ENCODE data around the gene PDLIM4.

The PDLIM4 gene

GRCh38 chr5:132271251-132272246, 14.1 kb downstream of the PDLIM4 start:
- H3K36me3 Mint-ChIP-seq: no peaks in the 10 kb centered on the region
- H3K4me3 Mint-ChIP-seq: peak overlapping the region; percentile 59
- peak; percentile 55 for ATAC-seq (ENCODE audit: low read depth)
- no peaks in the 10 kb centered on the region for H3K9me3 Mint-ChIP-seq
- H3K27me3 Mint-ChIP-seq: peaks cover 19% of the 10 kb centered on the region
- no peak for DNase-seq (ENCODE audit: low spot score in 2 of 2)
- no peak overlapping the region for H3K27ac Mint-ChIP-seq
- H3K4me1 Mint-ChIP-seq: peaks cover 10% of the 10 kb centered on the region

DNA sequence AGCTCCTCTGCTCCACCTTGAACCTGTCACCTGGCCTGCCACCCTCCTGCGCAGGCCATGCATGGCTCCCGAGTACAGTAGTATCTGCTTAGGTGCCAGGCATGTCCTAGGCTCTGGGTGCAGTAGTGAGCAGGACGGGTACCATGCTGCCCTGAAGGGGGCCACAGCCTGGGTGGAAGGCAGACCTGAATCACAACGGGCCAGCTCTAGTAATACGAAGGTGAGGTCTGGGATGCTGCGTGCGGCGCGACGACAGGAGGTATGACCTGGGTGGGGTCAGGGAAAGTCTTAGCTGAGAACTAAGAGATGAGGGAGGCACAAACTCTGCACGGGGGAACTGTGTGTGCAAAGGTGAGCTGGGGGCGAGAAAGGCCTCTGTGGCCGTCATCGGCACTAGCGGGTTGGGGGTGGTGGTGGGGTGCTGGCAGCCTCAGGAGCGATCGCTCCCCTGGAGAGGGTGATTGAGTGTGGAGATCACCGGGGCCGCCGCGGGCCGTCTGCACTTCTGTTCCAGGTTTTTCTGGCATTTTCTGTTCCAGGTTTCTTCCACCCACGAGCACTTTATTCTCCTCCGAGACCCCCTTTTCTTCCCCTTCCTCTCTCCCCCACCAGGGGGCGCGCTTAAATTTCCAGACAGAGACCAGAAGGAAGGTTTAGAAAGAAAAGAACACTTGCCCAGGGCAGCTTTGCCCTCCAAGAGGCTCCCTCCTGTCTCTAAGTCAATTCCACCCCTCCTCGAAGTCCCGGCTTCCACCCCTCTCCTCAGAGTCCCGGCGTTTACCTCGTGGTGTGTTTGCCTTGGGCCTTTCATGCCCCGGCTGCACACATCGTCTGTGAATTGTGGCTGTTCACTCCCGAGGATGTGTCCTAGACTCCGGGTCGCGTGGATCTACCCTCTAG, 15.1 kb downstream of the PDLIM4 start:
- no peaks in the 10 kb centered on the region for H3K9me3 Mint-ChIP-seq
- peaks cover 10% of the 10 kb centered on the region for H3K4me1 Mint-ChIP-seq
- peak; percentile 55 for ATAC-seq (ENCODE audit: low read depth)
- peaks cover 19% of the 10 kb centered on the region for H3K27me3 Mint-ChIP-seq
- H3K4me3 Mint-ChIP-seq: peak overlapping the region; percentile 41
- H3K27ac Mint-ChIP-seq: no peak overlapping the region
- no peaks in the 10 kb centered on the region for H3K36me3 Mint-ChIP-seq
- DNase-seq (ENCODE audit: low spot score in 2 of 2): peak; percentile 60 to 70

DNA sequence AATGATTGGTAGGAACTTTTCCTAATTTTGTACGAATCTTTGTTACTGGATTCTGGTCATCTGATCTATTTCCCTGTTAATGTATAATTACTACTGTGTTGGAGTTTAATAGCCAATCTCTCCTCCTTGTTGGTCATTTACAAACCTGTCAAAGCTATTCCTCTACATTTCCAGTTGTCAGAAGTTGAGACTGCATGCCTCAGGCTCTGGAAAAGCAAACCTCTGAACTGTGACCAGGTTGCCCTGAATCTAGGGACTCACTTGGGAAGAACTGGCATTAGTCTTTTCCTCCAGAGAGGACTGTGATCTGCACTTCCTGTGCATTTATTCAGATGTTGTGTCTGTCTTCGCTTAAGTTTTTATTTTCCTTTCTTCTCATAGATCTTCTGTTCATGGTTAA, 16.1 kb downstream of the PDLIM4 start:
- no peak overlapping the region for H3K4me3 Mint-ChIP-seq
- peaks cover 19% of the 10 kb centered on the region for H3K27me3 Mint-ChIP-seq
- no peak overlapping the region for H3K27ac Mint-ChIP-seq
- no peaks in the 10 kb centered on the region for H3K36me3 Mint-ChIP-seq
- DNase-seq (ENCODE audit: low spot score in 2 of 2) (no peak), ATAC-seq (ENCODE audit: low read depth) (no peak)
- H3K4me1 Mint-ChIP-seq: peaks cover 10% of the 10 kb centered on the region
- no peaks in the 10 kb centered on the region for H3K9me3 Mint-ChIP-seq

- Mint-ChIP-seq H3K27ac (no peak overlapping the region), H3K36me3 (no peaks in the 10 kb centered on the region), H3K9me3 (no peaks in the 10 kb centered on the region), H3K4me3 (no peak overlapping the region), H3K4me1 (peaks cover 10% of the 10 kb centered on the region), H3K27me3 (peaks cover 19% of the 10 kb centered on the region)
- no peak for DNase-seq (ENCODE audit: low spot score in 2 of 2)
- no peak for ATAC-seq (ENCODE audit: low read depth)
Measured at GRCh38 chr5:132274050-132274792, 16.7 kb downstream of the PDLIM4 start.

- H3K4me3 Mint-ChIP-seq: no peak overlapping the region
- H3K27me3 Mint-ChIP-seq: peaks cover 21% of the 10 kb centered on the region
- no peak for ATAC-seq (ENCODE audit: low read depth)
Measured at GRCh38 chr5:132275367-132276220, 18.1 kb downstream of the PDLIM4 start.

GRCh38 chr5:132277256-132277655, 19.8 kb downstream of the PDLIM4 start:
- Mint-ChIP-seq H3K9me3 (no peaks in the 10 kb centered on the region), H3K4me1 (peaks cover 10% of the 10 kb centered on the region), H3K4me3 (no peak overlapping the region), H3K27me3 (peaks cover 19% of the 10 kb centered on the region), H3K27ac (no peak overlapping the region), H3K36me3 (no peaks in the 10 kb centered on the region)
- ATAC-seq (ENCODE audit: low read depth) (no peak), DNase-seq (ENCODE audit: low spot score in 2 of 2) (no peak)

More at GRCh38 chr5:132275367-132276220, 18.1 kb downstream of the PDLIM4 start:
- no peaks in the 10 kb centered on the region for H3K36me3 Mint-ChIP-seq
- H3K9me3 Mint-ChIP-seq: no peaks in the 10 kb centered on the region
- H3K27ac Mint-ChIP-seq: no peak overlapping the region
- peaks cover 11% of the 10 kb centered on the region for H3K4me1 Mint-ChIP-seq
- no peak for DNase-seq (ENCODE audit: low spot score in 2 of 2)

GRCh38 chr5:132277971-132278853, 20.7 kb downstream of the PDLIM4 start:
- Mint-ChIP-seq H3K9me3 (no peaks in the 10 kb centered on the region), H3K36me3 (no peaks in the 10 kb centered on the region), H3K4me1 (peaks cover 5% of the 10 kb centered on the region), H3K27me3 (peaks cover 15% of the 10 kb centered on the region), H3K27ac (no peak overlapping the region), H3K4me3 (no peak overlapping the region)
- no peak for DNase-seq (ENCODE audit: low spot score in 2 of 2)
- no peak for ATAC-seq (ENCODE audit: low read depth)

GRCh38 chr5:132279801-132280200, 22.3 kb downstream of the PDLIM4 start:
- Mint-ChIP-seq H3K27me3 (peaks cover 8% of the 10 kb centered on the region), H3K4me3 (no peak overlapping the region), H3K4me1 (peaks cover 5% of the 10 kb centered on the region), H3K27ac (no peak overlapping the region), H3K36me3 (peaks cover 2% of the 10 kb centered on the region), H3K9me3 (no peaks in the 10 kb centered on the region)
- DNase-seq (ENCODE audit: low spot score in 2 of 2) (no peak), ATAC-seq (ENCODE audit: low read depth) (no peak)

- H3K9me3 Mint-ChIP-seq: no peaks in the 10 kb centered on the region
- no peak for DNase-seq (ENCODE audit: low spot score in 2 of 2)
- H3K27me3 Mint-ChIP-seq: peaks cover 4% of the 10 kb centered on the region
- H3K27ac Mint-ChIP-seq: no peak overlapping the region
- H3K36me3 Mint-ChIP-seq: peaks cover 2% of the 10 kb centered on the region
- no peak overlapping the region for H3K4me3 Mint-ChIP-seq
- peaks cover 5% of the 10 kb centered on the region for H3K4me1 Mint-ChIP-seq
- no peak for ATAC-seq (ENCODE audit: low read depth)
Measured at GRCh38 chr5:132280371-132281240, 23.1 kb downstream of the PDLIM4 start.

GRCh38 chr5:132281856-132282614, 24.5 kb downstream of the PDLIM4 start:
- peaks cover 2% of the 10 kb centered on the region for H3K27me3 Mint-ChIP-seq
- H3K4me3 Mint-ChIP-seq: no peak overlapping the region

GRCh38 chr5:132283423-132284043, 26.0 kb downstream of the PDLIM4 start:
- Mint-ChIP-seq H3K36me3 (peaks cover 2% of the 10 kb centered on the region), H3K9me3 (no peaks in the 10 kb centered on the region), H3K4me1 (peaks cover 5% of the 10 kb centered on the region), H3K27ac (no peak overlapping the region), H3K27me3 (peaks cover 6% of the 10 kb centered on the region), H3K4me3 (no peak overlapping the region)
- no peak for ATAC-seq (ENCODE audit: low read depth)
- DNase-seq (ENCODE audit: low spot score in 2 of 2): no peak

More at GRCh38 chr5:132281856-132282614, 24.5 kb downstream of the PDLIM4 start:
- ATAC-seq (ENCODE audit: low read depth) (no peak), DNase-seq (ENCODE audit: low spot score in 2 of 2) (no peak)
- no peak overlapping the region for H3K27ac Mint-ChIP-seq
- H3K9me3 Mint-ChIP-seq: no peaks in the 10 kb centered on the region
- peaks cover 5% of the 10 kb centered on the region for H3K4me1 Mint-ChIP-seq
- H3K36me3 Mint-ChIP-seq: peaks cover 2% of the 10 kb centered on the region
